Activated CD8-positive, alpha-beta memory T cell treated with anti-CD3 and anti-CD28 coated beads, Interleukin-2, amount 50 U/mL, for 24 hours (primary cell): ENCODE results near the gene STIMATE.

Experiments used
- DNase-seq: peaks from one replicate; pipeline ENCODE4 v3.0.0-alpha.2; 2020; ENCODE audit errors: extremely low read depth

Gene STIMATE

GRCh38 chr3:52866427-52866826 lies 30.9 kb downstream of the STIMATE start:
- no peak for DNase-seq

GRCh38 chr3:52865994-52866393 lies 31.4 kb downstream of the STIMATE start:
- no peak for DNase-seq

- DNase-seq: no peak
Measured at GRCh38 chr3:52860424-52860768, 37.0 kb downstream of the STIMATE start.

- no peak for DNase-seq
Measured at GRCh38 chr3:52859686-52860423, 37.5 kb downstream of the STIMATE start.

GRCh38 chr3:52857864-52858263 lies 39.5 kb downstream of the STIMATE start:
- DNase-seq: no peak

GRCh38 chr3:52857133-52857532 lies 40.2 kb downstream of the STIMATE start:
- DNase-seq: no peak

- DNase-seq: no peak
Measured at GRCh38 chr3:52856666-52857065, 40.7 kb downstream of the STIMATE start.

- no peak for DNase-seq
Measured at GRCh38 chr3:52854013-52854412, 43.3 kb downstream of the STIMATE start.

- DNase-seq: no peak
Measured at GRCh38 chr3:52852419-52852818, 44.9 kb downstream of the STIMATE start.

- DNase-seq: no peak
Measured at GRCh38 chr3:52851348-52851747, 46.0 kb downstream of the STIMATE start.

- no peak for DNase-seq
Measured at GRCh38 chr3:52849656-52850055, 47.7 kb downstream of the STIMATE start.

- no peak for DNase-seq
Measured at GRCh38 chr3:52848617-52849016, 48.7 kb downstream of the STIMATE start.

GRCh38 chr3:52847726-52848125 lies 49.6 kb downstream of the STIMATE start:
- DNase-seq: no peak

- no peak for DNase-seq
Measured at GRCh38 chr3:52847241-52847640, 50.1 kb downstream of the STIMATE start.

- DNase-seq: no peak
Measured at GRCh38 chr3:52846432-52846965, 50.8 kb downstream of the STIMATE start.

- DNase-seq: no peak
Measured at GRCh38 chr3:52845691-52846431, 51.5 kb downstream of the STIMATE start.

GRCh38 chr3:52845157-52845556 lies 52.2 kb downstream of the STIMATE start:
- no peak for DNase-seq

- DNase-seq: no peak
Measured at GRCh38 chr3:52844290-52844975, 52.9 kb downstream of the STIMATE start.

GRCh38 chr3:52843881-52844280 lies 53.5 kb downstream of the STIMATE start:
- no peak for DNase-seq

- no peak for DNase-seq
Measured at GRCh38 chr3:52843108-52843865, 54.1 kb downstream of the STIMATE start.

GRCh38 chr3:52842424-52842823 lies 54.9 kb downstream of the STIMATE start:
- no peak for DNase-seq

GRCh38 chr3:52841981-52842340 lies 55.4 kb downstream of the STIMATE start:
- no peak for DNase-seq
